Right forelimb (tissue), 1 donor: ENCODE results near the gene CKAP4.

ENCODE experiments used
- DNase-seq: peaks from one replicate; pipeline ENCODE4 v3.0.0-alpha.2; 2018

CKAP4 gene

DNA sequence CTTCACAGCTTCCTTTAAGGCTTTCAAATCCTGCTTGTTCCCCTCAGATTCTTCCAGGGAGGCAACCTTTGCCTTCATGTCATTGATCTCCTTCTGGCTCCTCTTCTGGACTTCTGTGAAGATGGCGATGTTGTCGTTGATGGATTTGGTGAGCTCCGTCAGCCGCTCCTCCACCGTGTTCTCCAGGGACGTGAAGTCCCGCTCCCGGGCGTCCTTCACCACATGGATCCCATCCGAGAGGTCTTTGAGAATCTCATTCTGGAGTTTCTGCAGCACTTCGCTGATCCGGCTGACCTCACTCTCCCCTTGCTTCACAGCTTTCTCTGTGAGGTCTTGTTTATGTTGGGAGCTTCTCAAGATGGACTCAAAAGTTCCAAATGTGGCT is 7.9 kb downstream of the CKAP4 start:
- no peak for DNase-seq

DNA sequence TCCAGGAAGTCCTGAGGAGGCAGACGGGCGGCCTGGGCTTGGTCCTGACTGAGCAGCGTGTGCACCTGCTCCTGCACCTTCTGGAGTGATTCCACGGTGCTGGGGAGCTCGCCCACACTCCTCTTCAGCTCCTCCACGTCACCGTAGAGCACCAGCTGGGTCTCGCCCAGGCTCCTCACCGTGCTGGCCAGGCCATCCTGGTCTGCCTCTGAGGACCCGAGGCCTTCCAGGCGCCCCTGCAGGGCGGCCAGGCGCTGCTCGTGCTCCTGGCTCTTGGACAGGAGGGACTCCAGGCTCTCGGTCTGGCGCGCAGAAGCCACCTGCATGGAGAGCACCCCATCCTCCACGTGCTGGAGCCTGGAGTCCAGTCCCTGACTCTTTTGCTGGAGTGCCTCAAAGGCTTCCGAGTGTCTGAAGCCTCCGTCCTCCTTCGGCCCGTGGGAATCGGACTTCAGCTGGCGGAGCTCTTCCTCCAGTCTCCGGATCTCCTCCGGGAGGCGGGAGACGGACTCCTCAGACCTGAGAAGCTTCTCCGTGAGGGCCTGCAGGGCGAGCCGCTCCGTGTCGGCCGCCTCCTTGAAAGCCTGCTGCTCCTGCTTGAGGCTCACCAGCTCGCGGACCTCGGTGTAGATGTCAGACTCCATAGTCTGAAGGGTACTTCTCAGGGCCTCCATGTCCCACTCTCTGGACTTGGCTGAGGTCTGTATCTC is 8.4 kb downstream of the CKAP4 start:
- DNase-seq: no peak

DNA sequence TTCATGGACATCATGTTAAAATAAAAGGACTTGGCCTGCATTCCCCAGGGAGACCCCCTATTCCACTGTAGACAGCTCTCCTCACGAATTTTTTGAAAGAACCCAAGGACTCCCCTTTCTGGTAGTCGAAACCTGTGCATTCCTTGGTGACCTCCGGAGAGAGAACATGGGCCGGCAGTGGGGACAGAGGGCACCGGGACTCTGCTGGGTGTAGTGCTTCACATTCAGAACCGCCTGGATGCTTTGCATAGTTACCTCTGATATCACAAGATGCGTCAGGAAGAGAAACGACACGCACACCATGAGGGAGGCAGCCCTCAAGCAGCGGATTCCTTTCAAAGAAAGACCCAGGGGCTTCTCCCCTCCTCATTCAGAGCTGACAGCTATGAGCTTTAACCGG is 9.7 kb downstream of the CKAP4 start:
- no peak for DNase-seq

DNA sequence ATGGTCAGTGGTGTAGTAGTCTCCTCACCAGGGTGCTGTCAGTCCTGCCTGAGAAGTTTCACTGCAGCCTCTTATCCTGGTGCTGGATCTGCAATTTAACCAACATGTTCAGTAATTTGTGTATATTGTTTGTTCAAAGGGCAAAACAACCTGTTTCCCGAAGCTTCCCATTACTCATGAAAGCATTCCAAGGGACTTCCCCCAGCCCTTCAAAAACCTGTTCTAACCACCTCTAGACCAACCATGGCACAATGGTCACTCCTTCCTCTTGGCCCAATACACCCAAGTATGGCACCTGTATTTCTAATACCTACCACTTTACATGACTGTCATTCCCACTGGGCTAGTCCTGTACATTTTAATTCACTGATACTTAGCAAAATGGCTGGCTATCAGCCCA is 12.1 kb downstream of the CKAP4 start:
- no peak for DNase-seq

DNA sequence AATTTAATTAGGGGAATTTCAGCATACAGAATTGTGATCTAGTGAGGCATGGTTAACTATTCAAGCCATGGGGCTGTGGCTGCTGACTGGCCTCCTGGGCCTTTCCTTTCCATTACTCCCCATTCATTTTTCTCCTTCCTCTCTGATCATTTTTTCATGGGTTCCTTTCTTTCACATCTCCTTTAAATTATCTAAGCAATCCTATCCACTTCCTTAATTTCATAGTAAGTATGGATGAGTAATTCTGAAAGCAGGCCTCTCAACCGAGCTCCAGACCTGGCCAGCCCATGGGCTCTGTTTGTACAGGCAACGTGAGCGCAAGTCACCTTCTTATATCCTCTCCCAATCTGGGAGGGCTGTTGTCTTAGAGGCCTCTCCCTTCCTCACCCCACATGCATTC is 13.4 kb downstream of the CKAP4 start:
- no peak for DNase-seq

DNA sequence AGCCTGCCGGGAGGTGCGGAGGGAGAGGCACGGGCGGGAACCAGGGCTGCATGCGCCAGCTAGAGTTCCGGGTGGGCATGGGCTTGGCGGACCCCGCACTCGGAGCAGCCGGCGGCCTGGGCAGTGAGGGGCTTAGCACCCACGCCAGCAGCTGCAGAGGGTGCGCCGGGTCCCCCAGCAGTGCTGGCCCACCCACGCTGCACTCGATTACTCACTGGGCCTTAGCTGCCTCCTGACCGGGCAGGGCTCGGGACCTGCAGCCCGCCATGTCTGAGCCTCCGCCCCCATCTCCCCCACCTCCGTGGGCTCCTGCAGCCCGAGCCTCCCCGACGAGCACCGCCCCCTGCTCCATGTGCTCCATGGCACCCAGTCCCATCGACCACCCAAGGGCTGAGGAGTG is 14.8 kb downstream of the CKAP4 start:
- DNase-seq: no peak

DNA sequence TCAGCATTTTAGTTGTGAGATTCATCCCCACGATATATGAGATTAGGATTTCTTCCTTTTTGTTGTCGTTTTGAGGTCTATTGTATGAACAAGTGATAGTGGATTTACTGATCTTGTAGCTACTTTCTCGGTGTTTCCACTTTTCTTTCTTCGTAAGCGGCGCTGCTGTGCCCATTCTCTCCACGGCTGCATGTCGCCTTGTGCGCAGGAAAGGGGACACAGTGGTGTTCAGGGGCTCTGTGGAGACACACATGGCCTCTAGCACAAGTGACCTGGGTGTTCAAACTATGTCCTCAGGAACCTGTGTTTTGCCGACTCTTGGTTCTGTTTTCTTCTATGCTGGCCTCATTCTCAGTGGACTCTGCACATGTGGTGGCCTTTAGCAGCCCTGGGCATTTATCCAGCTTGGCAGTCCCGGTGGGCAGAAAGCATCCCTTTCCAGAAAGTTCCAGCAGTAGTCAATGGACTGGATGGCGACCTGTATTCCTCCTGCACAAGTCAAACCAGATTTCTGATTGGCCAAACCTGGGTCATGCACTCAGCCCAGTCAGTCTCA is 18.7 kb downstream of the CKAP4 start:
- no peak for DNase-seq

DNA sequence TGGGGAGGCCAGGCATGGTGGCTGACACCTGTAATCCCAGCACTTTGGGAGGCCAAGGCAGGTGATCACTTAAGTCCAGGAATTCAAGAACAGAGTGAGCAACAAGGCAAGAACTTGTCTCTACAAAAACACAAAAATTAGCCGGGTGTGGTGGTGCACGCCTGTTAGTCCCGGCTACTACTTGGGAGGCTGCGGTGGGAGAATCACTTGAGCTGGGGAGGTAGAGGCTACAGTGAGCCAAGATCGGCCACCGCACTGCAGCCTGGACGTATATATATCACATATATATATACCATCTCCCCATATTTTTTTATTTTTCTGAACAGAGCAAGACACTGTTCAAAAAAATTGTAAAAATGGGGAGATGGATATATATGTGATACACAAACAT is 19.5 kb downstream of the CKAP4 start:
- DNase-seq: no peak

DNA sequence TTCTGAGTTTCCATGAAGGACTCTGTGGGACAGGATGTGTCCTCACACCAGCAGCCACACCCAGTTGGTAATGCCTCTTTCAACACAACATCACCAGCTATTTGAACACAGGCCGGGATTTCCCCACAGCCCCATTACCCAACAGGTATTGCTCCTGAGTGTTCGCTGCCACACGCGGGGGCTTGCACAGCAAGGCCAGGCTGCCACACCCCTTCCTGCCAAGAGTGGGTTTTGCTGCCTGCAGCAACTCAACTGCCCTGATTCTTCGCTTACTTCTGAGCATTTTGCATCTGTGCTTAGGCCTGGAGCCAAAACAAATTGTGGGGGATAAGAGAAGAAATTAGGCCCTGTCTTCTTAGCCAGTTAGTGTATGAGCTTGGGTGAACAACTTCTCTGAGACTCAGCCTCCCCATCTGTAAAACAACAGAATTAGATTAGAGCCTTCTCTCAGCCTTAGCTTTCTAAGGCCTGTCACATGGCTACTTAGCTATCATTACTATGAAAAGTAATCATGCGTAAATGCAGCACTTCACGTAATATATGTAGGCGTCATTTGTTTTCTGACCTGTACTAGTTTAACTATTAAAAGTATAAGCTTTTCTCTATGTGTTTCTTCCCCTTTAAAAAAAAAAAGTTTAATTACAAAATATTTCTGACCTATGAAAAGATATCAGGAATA is 20.0 kb downstream of the CKAP4 start:
- no peak for DNase-seq

DNA sequence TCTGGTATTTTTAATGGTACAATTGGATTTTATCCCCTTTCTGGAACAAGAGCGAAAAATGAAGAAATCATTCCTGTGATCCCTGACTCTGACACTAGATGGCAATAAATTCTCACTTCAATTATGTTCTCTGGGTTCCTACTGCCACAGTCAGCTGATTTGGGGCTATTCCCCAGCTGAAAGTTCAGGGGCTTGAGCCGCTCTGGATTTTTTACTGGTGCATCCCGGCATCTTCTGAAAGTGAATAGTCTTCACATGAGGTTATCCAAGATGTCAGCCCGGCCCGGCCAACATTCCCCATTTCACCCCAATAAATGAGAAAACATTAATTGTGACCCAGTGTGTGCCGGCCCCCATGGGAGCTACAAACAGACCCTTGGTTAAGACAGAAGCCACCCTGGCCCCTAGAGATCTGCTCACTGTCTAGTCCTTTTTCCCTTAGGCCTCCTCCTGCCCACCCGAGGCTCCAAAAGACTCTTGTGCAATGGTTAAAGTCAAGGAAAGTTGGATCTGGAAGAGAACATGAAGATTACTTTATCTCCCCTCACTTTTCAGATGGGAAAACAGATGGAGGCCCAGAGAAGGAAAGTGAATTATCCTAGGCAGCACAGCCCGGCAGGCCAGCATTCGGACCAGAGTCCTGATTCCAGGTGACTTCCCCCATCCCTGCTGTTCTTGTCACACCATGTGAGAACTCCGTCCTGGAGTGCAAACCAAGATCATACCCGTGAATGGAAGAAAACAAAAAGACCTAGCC is 20.8 kb downstream of the CKAP4 start:
- no peak for DNase-seq

DNA sequence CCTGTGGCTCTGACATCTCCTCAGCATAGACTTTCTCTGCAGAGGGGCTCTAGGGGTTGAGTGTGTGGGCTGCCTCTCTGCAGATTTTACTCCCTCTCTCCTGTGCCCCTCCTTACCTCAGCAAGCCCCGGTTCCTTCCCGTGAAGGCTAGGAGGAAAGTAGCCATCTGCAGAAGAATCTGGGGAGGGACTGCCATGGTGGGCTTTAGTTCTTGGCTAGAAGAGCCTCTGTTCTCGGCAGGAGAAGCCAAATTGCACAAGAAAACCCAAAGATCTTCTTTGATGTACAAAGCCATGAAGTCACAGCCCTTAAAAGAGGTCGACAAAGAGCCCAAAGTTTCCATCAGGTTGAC is 23.5 kb downstream of the CKAP4 start:
- no peak for DNase-seq

DNA sequence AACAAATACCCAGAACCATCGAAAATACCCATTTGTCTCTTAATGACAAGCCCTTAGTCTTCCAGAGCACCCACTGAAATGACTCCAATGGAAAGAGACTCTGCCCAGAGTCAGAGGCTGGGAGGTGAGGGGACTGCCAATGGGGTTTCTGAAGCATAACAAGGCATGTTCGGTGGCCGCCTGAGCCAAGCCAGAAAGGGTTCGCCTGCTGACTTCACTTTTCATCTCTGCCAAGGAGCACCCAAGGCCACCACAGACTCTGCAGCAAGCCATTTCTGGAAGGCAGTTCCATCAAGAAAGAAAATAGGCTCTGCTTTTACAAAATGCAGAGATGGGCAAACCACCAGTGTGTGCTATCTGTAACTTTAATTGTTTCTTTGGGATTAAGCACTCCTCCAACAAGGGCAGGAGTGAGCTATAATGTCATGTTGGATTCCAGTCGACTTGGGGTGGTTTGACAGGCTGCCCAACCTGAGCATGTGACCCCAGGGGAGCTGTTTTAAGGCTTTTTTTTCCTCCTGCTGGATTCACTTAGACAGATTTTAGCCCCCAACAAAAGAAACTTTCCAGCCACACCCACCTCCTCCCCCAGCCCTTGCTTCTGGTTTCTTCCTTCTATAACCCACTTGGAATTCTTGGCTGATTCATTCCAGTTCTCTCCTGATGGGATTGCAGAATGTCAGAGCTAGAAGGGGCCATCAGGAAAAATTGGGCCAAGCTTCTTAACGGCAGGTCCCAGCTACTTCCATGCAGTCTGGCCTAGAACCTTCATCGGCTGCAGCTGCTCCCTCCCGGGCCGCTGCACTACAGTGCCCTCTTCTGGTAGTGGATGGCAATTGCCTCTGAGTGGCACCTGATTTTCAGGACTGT is 24.1 kb downstream of the CKAP4 start:
- peak; percentile 81 for DNase-seq

DNA sequence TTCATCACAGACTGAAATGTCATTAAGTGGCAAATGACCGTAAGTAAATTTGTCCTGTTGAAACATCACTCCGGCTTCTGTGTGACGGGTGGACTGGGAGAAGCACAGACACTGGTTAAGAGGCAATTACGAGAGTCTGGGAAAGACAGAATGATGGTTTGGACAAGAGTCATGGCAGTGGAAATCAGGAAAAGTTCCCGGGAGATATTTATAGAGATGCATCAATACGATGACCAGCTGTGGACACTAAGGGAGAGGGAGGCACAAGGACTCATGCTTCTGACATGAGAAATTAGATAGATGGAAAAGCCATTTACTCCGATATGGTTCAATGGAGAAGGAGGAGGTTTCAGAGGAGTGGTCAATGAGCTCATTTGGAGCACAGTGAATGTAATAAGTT is 27.3 kb downstream of the CKAP4 start:
- no peak for DNase-seq

DNA sequence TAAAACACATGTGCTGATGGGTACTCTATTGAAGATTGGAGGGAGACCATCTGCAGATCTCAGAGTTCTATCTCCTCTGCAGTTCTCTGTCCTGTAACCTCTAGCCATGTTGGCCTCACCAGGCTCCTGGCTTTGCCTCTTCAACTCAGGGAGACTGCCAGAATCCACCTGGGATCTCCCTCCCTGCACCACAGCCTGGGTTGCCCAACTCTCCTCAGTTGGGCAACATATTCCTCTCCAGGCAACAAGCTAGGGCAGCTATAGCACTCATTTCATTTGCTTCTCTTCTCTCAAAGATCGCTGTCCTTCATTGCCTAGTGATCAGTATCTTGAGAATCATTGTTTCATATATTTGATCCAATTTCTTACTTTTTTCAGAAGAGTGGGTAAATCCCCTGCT is 28.8 kb downstream of the CKAP4 start:
- DNase-seq: no peak

DNA sequence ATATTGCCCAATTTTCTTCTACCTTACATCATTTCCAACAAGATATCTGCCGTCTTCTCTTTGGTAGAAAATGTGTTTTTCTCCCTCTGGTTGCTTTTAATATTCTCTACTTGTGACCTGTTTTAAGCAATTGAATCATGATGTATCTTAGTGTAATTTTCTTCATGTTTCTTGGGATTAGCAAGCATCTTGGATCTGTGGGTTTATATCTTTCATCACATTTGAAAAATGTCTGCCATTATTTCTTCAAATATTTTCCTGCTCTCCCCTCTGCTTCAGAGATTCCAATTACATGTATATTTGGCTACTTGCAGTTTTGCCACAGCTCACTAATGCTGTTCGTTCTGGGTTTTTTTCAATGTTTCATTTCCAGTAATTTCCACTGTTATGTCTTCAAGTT is 30.1 kb downstream of the CKAP4 start:
- DNase-seq: no peak

DNA sequence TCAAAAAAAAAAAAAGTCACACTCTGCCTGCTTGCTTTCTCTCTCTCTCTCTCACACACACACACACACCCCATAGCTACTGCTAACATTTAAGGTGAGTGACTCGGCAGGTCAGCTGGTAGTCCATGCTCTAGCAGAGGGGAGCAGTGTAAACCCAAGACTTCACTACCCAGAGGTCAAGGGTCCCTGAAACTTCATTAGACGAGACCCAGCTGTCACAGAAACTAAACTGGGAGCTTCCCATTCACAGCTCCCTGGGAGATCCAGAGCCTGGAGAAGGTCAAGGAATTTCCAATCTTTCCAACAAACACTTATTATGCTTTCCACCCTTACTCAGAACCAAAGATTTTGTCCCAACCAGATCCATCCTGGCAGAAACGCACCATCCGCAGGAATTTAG is 33.2 kb downstream of the CKAP4 start:
- DNase-seq: no peak

DNA sequence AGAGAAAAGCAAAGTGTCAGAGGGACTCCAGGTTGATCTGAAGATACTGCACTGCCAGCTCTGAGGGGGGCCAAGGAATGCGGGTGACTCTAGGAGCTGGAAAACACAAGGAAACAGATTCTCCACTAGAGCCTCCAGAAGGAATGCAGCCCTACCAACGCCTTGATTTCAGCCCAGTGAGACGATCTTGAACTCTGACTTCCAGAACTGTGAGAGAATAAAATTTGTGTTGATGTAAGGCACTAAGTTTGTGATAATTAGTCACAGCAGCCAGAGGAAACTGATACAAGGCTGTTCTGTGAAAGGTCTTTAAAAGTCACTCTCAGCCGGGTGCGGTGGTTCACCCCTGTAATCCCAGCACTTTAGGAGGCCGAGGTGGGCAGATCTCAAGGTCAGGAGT is 34.2 kb downstream of the CKAP4 start:
- no peak for DNase-seq

DNA sequence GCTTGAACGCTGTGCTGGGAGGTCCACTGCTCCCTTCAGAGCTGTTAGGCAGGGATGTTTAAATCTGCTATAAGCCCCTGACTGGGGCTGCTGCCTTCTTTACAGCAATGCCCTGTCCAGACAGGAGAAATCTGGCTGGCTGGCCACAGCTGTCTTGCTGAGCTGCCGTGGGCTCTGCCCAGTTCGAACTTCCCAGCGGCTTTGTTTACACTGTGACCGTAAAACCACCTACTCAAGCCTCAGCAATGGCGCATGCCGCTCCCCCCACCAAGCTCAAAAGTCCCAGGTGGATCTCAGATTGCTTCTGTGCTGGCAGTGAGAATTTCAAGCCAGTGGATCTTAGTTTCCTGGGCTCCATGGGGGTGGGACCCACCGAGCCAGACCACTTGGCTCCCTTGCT is 35.8 kb downstream of the CKAP4 start:
- DNase-seq: no peak

DNA sequence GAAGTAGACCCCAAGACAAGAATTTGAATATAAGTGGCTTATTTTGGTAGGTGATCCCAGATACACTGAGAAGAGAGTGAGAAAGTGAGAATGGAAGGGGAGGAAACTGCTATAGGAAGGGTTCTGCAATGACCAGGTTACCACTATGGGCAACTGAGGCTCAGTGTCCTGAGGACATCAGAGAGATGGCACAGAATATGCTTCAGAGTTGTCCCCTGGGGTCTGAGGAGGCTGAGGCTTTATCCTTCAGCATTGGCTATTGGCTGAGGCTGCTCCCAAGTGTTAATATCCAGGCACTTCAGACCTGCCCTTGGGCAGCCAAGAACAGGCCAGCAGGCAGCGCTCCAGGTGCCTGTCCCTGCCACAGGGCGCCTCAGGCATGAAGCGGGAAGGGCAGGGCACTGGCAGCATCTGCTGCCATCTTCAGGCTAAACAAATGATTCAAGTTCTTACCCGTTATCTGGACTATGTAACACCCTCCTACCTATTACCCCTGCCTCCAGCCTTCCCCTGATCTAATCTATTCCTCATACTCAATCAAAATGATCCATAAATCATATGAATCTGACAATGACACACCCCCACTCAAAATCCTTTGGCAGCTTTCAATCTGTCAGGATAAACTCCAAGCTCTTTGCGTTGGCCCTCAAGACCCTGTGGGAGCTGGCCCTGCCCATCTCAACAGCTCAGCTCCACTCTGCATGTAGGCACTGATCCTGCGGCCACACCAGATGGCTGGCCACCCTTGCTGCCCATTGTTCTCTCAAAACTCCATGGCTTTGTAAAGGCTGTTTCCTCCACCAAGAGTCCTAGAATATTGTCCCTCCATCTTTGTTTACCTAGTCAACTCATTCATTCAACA is 42.4 kb downstream of the CKAP4 start:
- DNase-seq: no peak

DNA sequence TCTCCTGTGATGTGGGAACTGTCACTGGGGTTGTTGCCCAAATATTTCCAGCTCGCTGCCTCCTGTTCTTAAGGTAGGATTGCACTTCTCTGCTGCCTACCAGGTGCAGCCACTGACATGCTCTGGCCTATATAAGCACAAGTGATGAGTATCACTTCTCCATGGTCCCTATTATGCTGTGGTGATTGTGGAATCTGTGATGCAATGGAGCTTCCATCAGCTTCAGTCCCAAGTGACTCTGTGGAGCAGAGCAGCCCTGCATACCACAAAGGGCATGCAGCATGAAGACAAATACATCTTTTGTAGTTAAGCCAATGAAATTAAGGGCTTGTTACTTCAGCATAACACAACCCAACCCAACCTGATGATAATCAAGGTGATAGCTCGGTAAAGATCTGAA is 43.5 kb downstream of the CKAP4 start:
- no peak for DNase-seq

DNA sequence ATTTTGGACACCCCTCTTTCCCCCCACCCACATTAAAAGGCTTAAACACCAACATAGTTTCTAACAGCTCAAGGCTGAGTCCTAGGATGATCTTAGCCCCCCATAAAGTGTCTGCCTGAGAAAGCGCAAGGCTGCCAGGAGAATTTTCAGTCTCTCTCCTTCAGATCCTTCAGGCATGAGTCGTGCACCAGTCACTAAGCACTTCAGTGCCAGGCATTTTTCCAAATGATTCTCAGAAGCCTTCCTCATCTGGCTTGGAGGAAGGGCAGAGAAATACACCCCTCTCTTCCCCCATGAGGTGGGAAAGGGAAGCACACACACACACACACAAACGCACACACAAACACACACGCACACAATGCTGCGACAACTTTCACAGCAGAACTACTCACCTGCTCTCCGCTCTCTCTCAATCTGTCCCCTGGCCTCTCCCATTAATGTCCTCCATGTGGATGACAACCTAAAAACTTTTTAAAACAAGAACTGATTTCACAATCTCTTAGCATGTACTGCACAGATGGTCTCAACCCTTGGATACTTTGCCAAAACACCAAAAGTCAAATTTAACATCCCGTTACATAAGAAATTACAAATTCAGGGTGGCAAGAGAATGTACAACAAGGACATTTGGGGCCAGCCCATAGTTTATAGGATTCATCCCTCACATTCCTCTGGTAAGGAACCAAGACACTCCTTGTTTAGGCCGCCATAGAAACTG is 49.8 kb downstream of the CKAP4 start:
- no peak for DNase-seq
